GM03348 (cell line): ENCODE measurements around the gene XRCC3.

Experiments
- DNase-seq: peaks from one replicate; pipeline ENCODE4 v3.0.0; 2012; ENCODE audit warnings: low spot score

XRCC3 gene

DNA sequence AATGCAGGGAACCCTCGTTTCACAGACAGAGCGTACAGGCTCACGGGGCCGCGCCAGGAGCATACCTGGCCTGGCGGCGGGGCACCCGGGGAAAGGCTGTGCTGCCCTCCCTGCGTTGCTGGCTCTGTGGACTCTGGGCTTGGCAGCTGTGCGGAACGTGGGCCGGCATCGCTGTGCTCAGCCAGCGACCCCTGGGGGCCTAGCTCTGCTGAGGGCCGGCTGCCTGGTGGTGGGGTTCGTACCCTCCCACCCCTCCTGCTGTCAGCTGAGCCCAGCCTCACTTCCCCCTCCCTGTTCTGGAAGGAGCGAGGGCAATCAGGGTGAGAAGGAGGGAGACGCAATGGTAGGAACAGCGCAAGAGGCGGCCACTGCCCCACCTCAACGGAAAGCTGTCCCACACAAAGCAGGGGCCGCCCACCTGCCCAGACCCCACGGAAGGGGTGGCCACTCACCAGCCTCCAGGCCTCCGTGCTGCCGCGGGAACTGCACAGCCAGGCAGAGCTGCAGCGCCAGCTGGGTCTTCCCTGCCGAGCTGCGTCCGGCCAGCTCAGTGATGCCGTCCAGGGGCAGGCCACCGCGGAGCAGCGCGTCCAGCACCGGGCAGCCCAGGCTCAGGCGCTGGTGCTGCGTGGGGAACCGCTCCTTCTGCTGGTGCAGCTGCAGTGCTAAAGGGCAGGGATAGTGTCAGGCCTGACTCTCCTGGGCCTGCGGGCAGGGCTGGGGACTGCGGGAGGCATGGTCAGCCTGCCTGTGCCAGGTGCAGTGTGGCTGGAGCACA is 8.5 kb downstream of the XRCC3 start:
- no peak for DNase-seq

DNA sequence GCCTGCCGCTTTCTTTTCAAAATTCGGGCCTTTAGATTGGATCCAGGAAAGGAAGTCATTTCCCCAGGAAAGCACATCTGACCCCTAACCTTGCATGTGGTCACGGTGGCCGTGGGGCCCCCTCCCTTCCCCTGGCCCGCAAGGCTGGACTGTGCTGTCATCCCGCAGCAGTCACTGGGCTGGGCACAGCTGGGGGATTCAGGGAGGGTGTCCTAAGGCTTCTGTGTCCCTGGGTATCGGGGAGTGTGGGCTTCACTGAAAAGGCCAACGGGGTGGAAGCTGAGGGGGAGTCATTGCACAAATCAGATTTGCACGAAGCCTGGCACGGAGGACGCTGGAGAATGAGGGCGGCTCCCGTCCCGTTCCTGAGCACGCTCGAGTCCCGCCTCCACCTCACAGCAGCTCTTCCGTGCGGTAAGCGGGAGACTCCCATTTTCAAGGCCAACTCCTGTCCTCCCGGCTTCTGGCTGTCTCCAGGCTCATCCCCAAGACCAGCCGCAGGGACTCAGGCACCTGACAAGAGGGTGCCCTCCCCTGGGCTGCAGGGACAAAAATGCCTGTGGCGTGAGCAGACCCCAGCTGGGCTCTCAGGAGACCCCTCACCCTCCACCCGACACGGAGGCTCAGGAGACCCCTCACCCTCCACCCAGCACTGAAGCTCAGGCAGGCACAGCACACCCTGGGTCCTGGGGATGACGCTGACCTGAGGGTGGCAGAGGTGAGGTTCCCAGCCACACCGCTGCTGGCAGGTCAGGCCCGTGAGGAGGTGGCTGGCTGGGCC is 9.6 kb downstream of the XRCC3 start:
- no peak for DNase-seq

DNA sequence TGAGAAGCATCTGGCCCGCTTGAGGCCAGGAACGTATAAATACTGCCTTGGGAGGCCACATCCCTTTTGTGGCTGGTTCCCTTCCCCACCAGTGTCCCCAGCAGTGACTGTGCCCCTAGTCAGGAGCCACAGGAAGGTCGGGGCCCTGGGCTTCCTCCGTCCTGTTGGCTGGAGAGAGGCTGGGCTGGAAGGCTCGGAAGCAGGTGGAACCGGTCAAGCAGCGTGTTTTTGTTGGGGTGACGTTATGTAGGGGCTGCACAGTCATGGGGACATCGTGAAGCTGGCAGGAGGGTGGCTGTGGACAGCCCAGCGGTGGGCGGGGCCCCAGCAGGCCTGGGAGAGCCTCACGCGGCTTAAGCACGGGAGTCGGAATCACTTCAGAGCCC is 10.1 kb downstream of the XRCC3 start:
- DNase-seq, result no peak

DNA sequence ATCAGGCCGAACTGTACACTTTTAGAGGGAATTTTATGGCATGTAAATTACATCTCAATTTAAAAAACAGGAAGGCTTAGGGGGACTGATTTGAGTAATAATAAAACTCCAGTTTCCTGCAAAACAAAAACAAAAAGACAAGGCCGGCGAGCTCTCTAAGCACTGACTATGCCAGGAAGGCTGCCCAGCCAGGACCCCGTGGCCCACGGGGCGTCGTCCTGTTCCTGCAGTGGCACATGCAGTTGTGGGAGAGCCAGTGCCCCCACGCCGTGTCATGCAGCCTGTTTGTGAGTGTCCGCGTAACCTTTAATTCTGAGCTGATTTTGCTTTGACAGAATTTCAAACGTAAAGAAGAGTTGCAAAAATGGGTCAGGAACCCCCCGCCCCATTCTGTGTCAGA is 10.5 kb downstream of the XRCC3 start:
- DNase-seq, result no peak

DNA sequence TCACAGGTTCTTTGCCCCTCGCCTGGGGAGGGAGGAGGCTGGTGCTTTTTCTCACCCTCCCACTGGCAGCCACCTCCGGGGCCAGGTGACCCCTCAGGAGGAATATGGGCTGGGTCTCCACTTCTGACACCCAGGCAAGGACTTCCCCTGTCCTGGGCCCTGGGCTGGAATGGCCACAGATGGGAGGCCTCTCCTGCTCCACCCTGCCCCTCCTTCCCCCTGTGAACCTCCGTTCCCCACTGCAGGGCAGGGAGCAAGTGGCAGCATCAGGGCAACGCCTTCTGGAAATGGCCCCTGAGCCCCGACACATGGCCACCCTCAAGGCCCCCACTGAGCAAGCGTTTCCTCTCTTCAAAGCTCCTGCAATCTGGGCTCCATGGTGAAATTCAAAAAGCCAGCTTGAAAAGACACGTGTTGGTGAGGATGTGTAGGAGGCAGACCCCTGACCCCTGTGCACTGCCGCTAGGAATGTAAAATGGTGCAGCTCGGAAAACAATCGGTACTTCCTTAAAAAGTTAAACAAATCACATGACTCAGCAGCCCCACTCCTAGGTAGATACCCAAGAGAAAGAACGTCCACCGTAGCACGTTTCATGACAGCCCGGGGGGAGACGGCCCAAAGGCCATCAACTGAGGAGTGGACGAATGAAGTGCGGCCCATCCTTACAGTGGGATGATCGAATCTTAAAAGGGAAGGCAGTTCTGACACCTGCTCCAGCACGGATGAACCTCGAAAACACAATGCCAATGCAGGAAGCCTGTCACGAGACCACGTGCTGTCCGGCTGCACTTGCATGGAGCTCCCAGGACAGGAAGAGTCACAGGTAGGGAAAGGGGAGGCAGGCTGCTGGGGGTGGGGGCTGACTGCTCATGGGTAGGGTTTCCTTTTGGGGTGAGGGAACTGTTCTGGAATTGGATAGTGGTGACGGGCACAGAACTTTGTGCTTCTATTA is 11.5 kb downstream of the XRCC3 start:
- no peak for DNase-seq

- DNase-seq, result no peak
Observed at GRCh38 chr14:103702497-103703432, 12.5 kb downstream of the XRCC3 start.

DNA sequence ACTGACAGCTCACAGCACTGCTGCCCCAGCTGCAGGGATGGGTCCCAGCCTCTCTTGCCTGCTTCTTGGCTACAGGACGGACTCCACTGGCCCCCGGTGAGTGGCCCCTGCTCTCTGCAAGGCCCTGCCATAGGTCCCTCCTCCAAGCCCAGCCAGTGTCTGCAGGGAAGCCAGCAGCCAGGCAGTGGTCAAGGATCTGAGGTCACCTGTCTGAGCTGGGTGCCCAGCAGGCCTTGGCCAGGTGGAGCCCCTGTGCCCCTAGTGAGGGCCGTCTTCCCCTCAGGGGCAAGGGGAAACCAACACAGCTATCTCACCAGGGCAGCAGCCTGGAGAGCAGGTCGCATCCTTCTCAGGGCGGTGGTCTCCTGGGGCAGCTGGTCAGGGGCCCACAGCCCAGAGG is 13.2 kb downstream of the XRCC3 start:
- no peak for DNase-seq

DNA sequence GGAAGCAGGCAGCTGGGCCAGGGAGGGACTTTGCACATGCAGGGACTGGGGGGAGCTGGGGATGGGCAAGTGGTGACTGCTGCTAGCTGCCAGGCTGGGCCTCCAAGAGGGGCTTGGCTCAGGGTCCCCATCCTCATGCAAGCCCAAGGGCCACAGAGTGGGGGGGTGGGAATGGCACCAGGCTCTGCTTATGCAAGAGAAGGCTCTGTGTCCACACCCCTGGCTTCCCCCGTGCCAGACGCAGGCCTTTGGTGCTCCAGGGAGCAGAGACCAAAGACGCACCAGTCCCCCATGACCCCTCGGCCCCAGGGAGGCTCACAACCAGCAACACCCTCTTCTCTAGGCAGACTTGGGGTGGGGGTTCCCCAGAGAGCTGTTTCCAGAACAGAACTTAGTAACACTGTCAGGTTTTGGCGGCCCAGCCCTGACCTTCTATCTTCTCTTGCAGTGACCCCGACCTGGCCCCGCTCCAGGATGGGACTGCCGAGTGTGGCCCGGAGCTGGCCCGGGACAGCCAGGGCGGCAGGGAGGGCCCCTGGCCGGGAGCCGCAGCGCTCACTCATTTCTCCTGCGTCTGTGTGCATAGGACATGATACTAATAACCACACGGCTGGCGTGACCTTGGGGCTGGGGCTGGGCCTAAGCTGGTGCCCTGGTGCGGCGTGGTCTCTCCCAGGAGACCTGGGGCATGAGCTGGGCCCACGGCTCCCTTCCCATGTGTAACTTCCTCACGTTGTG is 14.3 kb downstream of the XRCC3 start:
- no peak for DNase-seq

DNA sequence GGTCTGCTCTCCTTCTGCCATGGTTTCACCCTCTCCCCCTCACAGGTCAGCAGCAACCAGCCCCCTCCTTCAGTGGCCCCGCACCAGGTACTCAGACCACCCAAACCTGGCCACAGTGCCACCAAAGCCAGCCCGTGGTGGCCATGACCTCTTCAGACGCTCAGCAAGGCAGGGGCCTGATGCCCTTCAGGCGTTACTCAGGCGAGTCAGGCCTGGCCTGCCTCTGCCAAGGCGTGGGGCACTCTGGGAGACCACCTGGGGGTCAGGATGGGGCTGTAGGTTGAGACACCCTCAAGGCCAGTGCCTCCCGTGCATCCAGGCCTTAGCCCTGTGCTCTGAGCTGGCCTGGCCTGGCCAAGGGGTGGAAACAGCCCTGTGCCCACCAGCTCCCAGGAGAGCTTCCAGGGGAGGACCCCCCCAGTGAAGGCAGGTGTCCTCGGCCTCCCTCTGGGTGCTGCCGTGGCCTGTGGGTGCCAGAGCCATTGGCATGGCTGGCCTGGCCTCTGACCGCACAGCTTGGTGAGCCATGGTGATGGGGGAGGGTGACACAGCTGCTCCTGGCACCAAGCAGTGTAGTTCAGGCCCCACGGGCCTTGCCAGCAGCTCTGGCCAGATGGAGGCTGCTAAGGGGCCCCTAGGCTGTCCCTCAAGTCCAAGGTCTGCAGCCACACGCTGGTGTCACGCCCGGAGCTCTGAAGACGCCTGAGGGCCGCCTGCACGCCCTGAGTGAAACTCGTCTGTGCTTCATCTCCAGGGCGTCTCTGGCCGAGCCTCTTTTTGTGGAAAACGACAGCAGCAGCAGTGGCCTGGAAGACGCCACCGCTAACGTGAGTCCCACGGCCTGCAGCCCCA is 15.1 kb downstream of the XRCC3 start:
- no peak for DNase-seq

DNA sequence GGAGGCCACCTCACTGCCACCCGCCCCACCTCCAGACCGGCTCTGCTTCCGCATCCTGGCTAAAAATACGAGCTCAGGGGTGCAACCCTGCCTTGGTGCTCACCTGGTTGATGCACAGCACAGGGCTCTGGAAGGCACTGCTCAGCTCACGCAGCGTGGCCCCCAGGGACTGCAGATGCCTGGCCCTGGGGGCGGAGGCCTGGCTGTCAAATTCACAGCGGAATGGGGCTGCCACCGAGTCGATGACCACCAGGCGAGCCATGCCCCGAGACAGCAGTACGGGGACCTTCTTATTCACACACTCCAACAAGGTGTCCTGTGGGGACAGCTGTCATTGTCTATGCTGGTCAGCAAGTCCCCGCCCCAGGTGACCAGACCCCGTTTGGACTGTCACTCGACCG is 16.0 kb downstream of the XRCC3 start:
- DNase-seq, result no peak

- no peak for DNase-seq
Observed at GRCh38 chr14:103698380-103699260, 16.6 kb downstream of the XRCC3 start.

DNA sequence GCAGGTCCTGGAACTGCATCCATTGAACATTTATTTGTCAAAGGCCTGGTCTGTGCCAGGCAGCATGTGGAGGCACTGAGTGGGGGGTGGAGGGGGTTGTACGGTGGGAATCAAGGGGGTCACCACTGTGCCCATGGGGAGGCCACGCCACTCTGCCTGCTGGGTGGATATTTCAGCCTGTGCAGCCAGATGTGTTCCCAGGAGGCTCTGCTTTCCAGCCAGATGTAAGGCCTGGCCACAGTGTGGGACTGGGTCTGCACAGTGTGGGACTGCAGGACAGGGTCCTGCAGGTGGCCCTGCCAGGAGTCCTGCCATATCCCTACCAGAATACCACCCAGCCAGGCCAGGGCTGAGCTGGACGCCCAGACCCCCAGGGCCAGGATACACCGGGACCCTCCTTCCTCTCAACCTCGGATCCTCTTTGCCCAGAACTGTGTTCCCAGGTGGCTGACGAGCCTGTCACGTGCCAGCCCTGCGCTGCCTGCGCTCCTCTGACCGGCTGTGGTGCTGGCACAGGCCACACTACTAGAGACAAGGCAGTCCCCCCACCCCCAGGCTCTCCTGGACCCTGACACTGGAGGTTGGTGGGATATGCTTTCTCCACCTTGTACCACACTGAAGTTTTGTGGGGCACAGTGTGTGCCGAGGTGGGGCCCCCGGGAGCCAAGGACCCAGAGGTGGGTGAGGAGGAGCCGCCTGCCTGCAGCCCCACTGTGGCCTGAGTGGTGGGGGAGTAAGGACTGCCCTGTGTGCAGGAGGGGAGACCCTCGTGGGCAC is 17.5 kb downstream of the XRCC3 start:
- no peak for DNase-seq

- DNase-seq, result no peak
Observed at GRCh38 chr14:103697206-103697602, 18.0 kb downstream of the XRCC3 start.

- no peak for DNase-seq
Observed at GRCh38 chr14:103696466-103697071, 18.7 kb downstream of the XRCC3 start.

- DNase-seq, result no peak
Observed at GRCh38 chr14:103696070-103696402, 19.2 kb downstream of the XRCC3 start.

GRCh38 chr14:103695296-103696069 is 19.8 kb downstream of the XRCC3 start:
- DNase-seq, result no peak

DNA sequence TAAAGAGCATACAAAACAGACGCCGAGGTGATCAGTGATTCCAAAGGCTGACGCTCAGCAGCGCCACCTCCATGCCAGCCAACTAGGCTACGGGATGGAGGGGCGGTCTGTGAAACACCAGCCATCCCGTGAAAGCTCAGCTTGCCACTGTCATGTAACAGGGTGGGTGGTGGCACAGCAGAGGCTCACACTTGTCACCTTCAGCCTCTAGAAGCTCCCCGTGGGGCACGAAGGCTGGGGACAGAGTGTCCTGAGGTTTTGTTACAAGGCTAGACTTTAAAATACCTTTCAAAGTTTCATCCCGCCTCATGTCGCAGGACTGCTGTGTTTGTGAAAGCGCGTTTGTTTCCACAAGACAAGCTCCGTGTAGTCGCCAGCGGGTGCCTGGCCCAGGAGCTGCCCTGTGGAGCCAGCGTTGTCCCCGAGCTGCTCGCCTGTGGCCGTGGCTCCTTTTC is 20.7 kb downstream of the XRCC3 start:
- DNase-seq, result no peak
